Karpas-422 (cell line): ENCODE data around the gene FBLN1. TPM values are rescaled to one million over a fixed set of nuclear protein-coding genes. Genes with fewer than 3 reads are reported as not detected.

ENCODE experiments used
- DNase-seq: peaks from one replicate; pipeline ENCODE4 v3.0.0-alpha.2; 2015
- H2AFZ ChIP-seq: fragments of 200-600 bp; sonication (generic); 2 replicates; pipeline ENCODE4 v1.6.1; 2014; ENCODE audit warnings: antibody characterized with exemption, low read length, mixed read lengths
- H3K27ac ChIP-seq: fragments of 200-600 bp; sonication (generic); 2 replicates; pipeline ENCODE4 v1.5.1; 2014; ENCODE audit warnings: mild to moderate bottlenecking, low read length, moderate library complexity
- H3K27me3 ChIP-seq: fragments of 200-600 bp; sonication (generic); 2 replicates; pipeline ENCODE4 v1.6.1; 2014; ENCODE audit warnings: low read length, mixed read lengths
- H3K36me3 ChIP-seq: fragments of 200-600 bp; sonication (generic); 2 replicates; pipeline ENCODE4 v1.6.1; 2014; ENCODE audit warnings: low read length, mixed read lengths; ENCODE audit not compliant: insufficient read depth
- H3K4me1 ChIP-seq: fragments of 200-600 bp; sonication (generic); 2 replicates; pipeline ENCODE4 v1.6.1; 2014; ENCODE audit warnings: mild to moderate bottlenecking, low read length, mixed read lengths
- H3K4me2 ChIP-seq: fragments of 200-600 bp; sonication (generic); 2 replicates; pipeline ENCODE4 v1.6.1; 2014; ENCODE audit warnings: low read length, low read depth, mild to moderate bottlenecking; ENCODE audit not compliant: poor library complexity, severe bottlenecking
- H3K4me3 ChIP-seq: fragments of 200-600 bp; sonication (generic); 2 replicates; pipeline ENCODE4 v1.5.1; 2014; ENCODE audit warnings: mild to moderate bottlenecking, antibody characterized with exemption, low read length, mixed read lengths
- H3K79me2 ChIP-seq: fragments of 200-600 bp; sonication (generic); 2 replicates; pipeline ENCODE4 v1.6.1; 2014; ENCODE audit warnings: mild to moderate bottlenecking, low read length, mixed read lengths
- H3K9ac ChIP-seq: fragments of 200-600 bp; sonication (generic); 2 replicates; pipeline ENCODE4 v1.6.0; 2014; ENCODE audit warnings: low read length
- H3K9me2 ChIP-seq: fragments of 200-600 bp; sonication (generic), shearing (Covaris generic); replicated peaks from 2 replicates; pipeline ENCODE4 v1.6.0; 2014; ENCODE audit warnings: mild to moderate bottlenecking, low read length, moderate library complexity; ENCODE audit not compliant: insufficient read depth
- H3K9me3 ChIP-seq: fragments of 300-700, 200-600 bp; sonication (generic); 2 replicates; pipeline ENCODE4 v1.6.1; 2014; ENCODE audit warnings: low read length, mixed read lengths
- H4K20me1 ChIP-seq: fragments of 200-600 bp; sonication (generic); 2 replicates; pipeline ENCODE4 v1.6.1; 2014; ENCODE audit warnings: mild to moderate bottlenecking, antibody characterized with exemption, low read length, low read depth; ENCODE audit not compliant: insufficient read depth
- total RNA-seq: library from RNA; depleted of rRNA; stranded (reverse); fragments of >200 nt; shearing (Covaris generic); gene quantifications from 2 replicates; pipeline ENCODE4 v1.2.3, GENCODE V29; 2014; ENCODE audit warnings: low replicate concordance

The FBLN1 gene
- total RNA-seq, 1 experiment from 2014 or later: not detected

- no peaks in the 10 kb centered on the region for H3K36me3 ChIP-seq
- H3K27ac ChIP-seq: no peak overlapping the region
- H3K27me3 ChIP-seq: no peaks in the 10 kb centered on the region
- no peak overlapping the region for H2AFZ ChIP-seq
- no peak overlapping the region for H3K4me3 ChIP-seq
- H3K9ac ChIP-seq: no peak overlapping the region
- H3K9me2 ChIP-seq: no peaks in the 10 kb centered on the region
- H3K9me3 ChIP-seq: no peaks in the 10 kb centered on the region
- H3K79me2 ChIP-seq: no peaks in the 10 kb centered on the region
- H4K20me1 ChIP-seq: no peaks in the 10 kb centered on the region
- H3K4me2 ChIP-seq: no peak overlapping the region
- H3K4me1 ChIP-seq: no peaks in the 10 kb centered on the region
- DNase-seq: no peak
Observed at GRCh38 chr22:45522462-45522861, 19.8 kb downstream of the FBLN1 start.

- Histone ChIP-seq H3K9me3 (no peaks in the 10 kb centered on the region), H3K36me3 (no peaks in the 10 kb centered on the region), H4K20me1 (no peaks in the 10 kb centered on the region), H3K9me2 (no peaks in the 10 kb centered on the region), H2AFZ (no peak overlapping the region), H3K4me2 (no peak overlapping the region), H3K4me3 (no peak overlapping the region), H3K27me3 (no peaks in the 10 kb centered on the region), H3K79me2 (no peaks in the 10 kb centered on the region), H3K27ac (no peak overlapping the region), H3K9ac (no peak overlapping the region), H3K4me1 (no peaks in the 10 kb centered on the region)
- no peak for DNase-seq
Observed at GRCh38 chr22:45524157-45524556, 21.5 kb downstream of the FBLN1 start.

- H3K27ac ChIP-seq: no peak overlapping the region
- H3K27me3 ChIP-seq: no peaks in the 10 kb centered on the region
- H3K4me1 ChIP-seq: no peaks in the 10 kb centered on the region
- DNase-seq: no peak
- no peaks in the 10 kb centered on the region for H4K20me1 ChIP-seq
- no peaks in the 10 kb centered on the region for H3K9me3 ChIP-seq
- no peaks in the 10 kb centered on the region for H3K9me2 ChIP-seq
- no peak overlapping the region for H2AFZ ChIP-seq
- H3K4me2 ChIP-seq: no peak overlapping the region
- H3K36me3 ChIP-seq: no peaks in the 10 kb centered on the region
- no peak overlapping the region for H3K4me3 ChIP-seq
- H3K9ac ChIP-seq: no peak overlapping the region
- H3K79me2 ChIP-seq: no peaks in the 10 kb centered on the region
Observed at GRCh38 chr22:45524966-45525365, 22.3 kb downstream of the FBLN1 start.

- H4K20me1 ChIP-seq: no peaks in the 10 kb centered on the region
- no peak overlapping the region for H2AFZ ChIP-seq
- H3K27me3 ChIP-seq: no peaks in the 10 kb centered on the region
- no peaks in the 10 kb centered on the region for H3K4me1 ChIP-seq
- no peak overlapping the region for H3K27ac ChIP-seq
- H3K4me2 ChIP-seq: no peak overlapping the region
- no peaks in the 10 kb centered on the region for H3K79me2 ChIP-seq
- no peak for DNase-seq
- H3K4me3 ChIP-seq: no peak overlapping the region
- H3K9me3 ChIP-seq: no peaks in the 10 kb centered on the region
- H3K9me2 ChIP-seq: no peaks in the 10 kb centered on the region
- no peaks in the 10 kb centered on the region for H3K36me3 ChIP-seq
- no peak overlapping the region for H3K9ac ChIP-seq
Observed at GRCh38 chr22:45525480-45525879, 22.8 kb downstream of the FBLN1 start.

- no peak overlapping the region for H3K27ac ChIP-seq
- H3K9me3 ChIP-seq: no peaks in the 10 kb centered on the region
- no peaks in the 10 kb centered on the region for H3K27me3 ChIP-seq
- no peak overlapping the region for H3K9ac ChIP-seq
- no peaks in the 10 kb centered on the region for H3K79me2 ChIP-seq
- no peak overlapping the region for H3K4me3 ChIP-seq
- H4K20me1 ChIP-seq: no peaks in the 10 kb centered on the region
- H3K4me2 ChIP-seq: no peak overlapping the region
- no peaks in the 10 kb centered on the region for H3K4me1 ChIP-seq
- no peaks in the 10 kb centered on the region for H3K36me3 ChIP-seq
- no peaks in the 10 kb centered on the region for H3K9me2 ChIP-seq
- H2AFZ ChIP-seq: no peak overlapping the region
- no peak for DNase-seq
Observed at GRCh38 chr22:45526281-45526680, 23.6 kb downstream of the FBLN1 start.

GRCh38 chr22:45526768-45527360 lies 24.2 kb downstream of the FBLN1 start:
- Histone ChIP-seq H2AFZ (no peak overlapping the region), H3K27me3 (no peaks in the 10 kb centered on the region), H3K79me2 (no peaks in the 10 kb centered on the region), H3K9me3 (no peaks in the 10 kb centered on the region), H3K4me3 (no peak overlapping the region), H3K27ac (no peak overlapping the region), H3K9ac (no peak overlapping the region), H3K36me3 (no peaks in the 10 kb centered on the region), H3K4me1 (no peaks in the 10 kb centered on the region), H4K20me1 (no peaks in the 10 kb centered on the region), H3K4me2 (no peak overlapping the region), H3K9me2 (no peaks in the 10 kb centered on the region)
- no peak for DNase-seq

GRCh38 chr22:45527456-45527855 lies 24.8 kb downstream of the FBLN1 start:
- Histone ChIP-seq H3K27ac (no peak overlapping the region), H3K4me1 (no peaks in the 10 kb centered on the region), H4K20me1 (no peaks in the 10 kb centered on the region), H3K36me3 (no peaks in the 10 kb centered on the region), H3K9ac (no peak overlapping the region), H3K9me2 (no peaks in the 10 kb centered on the region), H3K79me2 (no peaks in the 10 kb centered on the region), H3K27me3 (no peaks in the 10 kb centered on the region), H2AFZ (no peak overlapping the region), H3K4me2 (no peak overlapping the region), H3K4me3 (no peak overlapping the region), H3K9me3 (no peaks in the 10 kb centered on the region)
- DNase-seq: no peak

GRCh38 chr22:45528046-45528445 lies 25.4 kb downstream of the FBLN1 start:
- Histone ChIP-seq H3K27ac (no peak overlapping the region), H3K9me3 (no peaks in the 10 kb centered on the region), H4K20me1 (no peaks in the 10 kb centered on the region), H3K9ac (no peak overlapping the region), H2AFZ (no peak overlapping the region), H3K4me2 (no peak overlapping the region), H3K27me3 (no peaks in the 10 kb centered on the region), H3K36me3 (no peaks in the 10 kb centered on the region), H3K4me1 (no peaks in the 10 kb centered on the region), H3K9me2 (no peaks in the 10 kb centered on the region), H3K79me2 (no peaks in the 10 kb centered on the region), H3K4me3 (no peak overlapping the region)
- DNase-seq: no peak

- Histone ChIP-seq H3K9ac (no peak overlapping the region), H3K4me3 (no peak overlapping the region), H4K20me1 (no peaks in the 10 kb centered on the region), H3K9me3 (no peaks in the 10 kb centered on the region), H3K27me3 (no peaks in the 10 kb centered on the region), H3K9me2 (no peaks in the 10 kb centered on the region), H3K36me3 (no peaks in the 10 kb centered on the region), H3K4me2 (no peak overlapping the region), H3K27ac (no peak overlapping the region), H3K4me1 (no peaks in the 10 kb centered on the region), H3K79me2 (no peaks in the 10 kb centered on the region), H2AFZ (no peak overlapping the region)
- DNase-seq: no peak
Observed at GRCh38 chr22:45529105-45529504, 26.4 kb downstream of the FBLN1 start.
